G401.6 (cell line): ENCODE measurements around the gene PWWP3B.
A peak's percentile ranks its signal among the peaks of the same experiment; 100 is the strongest.
"Not testable (repeated sequence)": the region's sequence is repeated elsewhere in the genome, so short reads cannot be mapped to it uniquely, and the experiment has no call there.

Experiments
- FAIRE-seq: peaks from 2 replicates; lab custom pipeline; 2012; peaks lifted over from hg19 to GRCh38; lab: Jason Lieb, UNC

The PWWP3B gene

GRCh38 chrX:106168107-106168506 lies at the start of gene PWWP3B:
PWWP3B (plus strand) TSS chrX:106168305; CDS start chrX:106205433, 37,128 bp downstream.
- no peak for FAIRE-seq

- FAIRE-seq = no peak
Measured at GRCh38 chrX:106139048-106139447, 29.1 kb upstream of the PWWP3B start.

- no peak for FAIRE-seq
Measured at GRCh38 chrX:106144755-106145639, 23.1 kb upstream of the PWWP3B start.

- FAIRE-seq = no peak
Measured at GRCh38 chrX:106150701-106151100, 17.4 kb upstream of the PWWP3B start.

GRCh38 chrX:106159861-106160282 lies 8.2 kb upstream of the PWWP3B start:
- FAIRE-seq = no peak

GRCh38 chrX:106170318-106170717 lies 2.2 kb downstream of the PWWP3B start:
- FAIRE-seq = peak; percentile 67

- no peak for FAIRE-seq
Measured at GRCh38 chrX:106171293-106171820, 3.3 kb downstream of the PWWP3B start.

- FAIRE-seq = no peak
Measured at GRCh38 chrX:106177106-106177981, 9.2 kb downstream of the PWWP3B start.

GRCh38 chrX:106177982-106178321 lies 9.8 kb downstream of the PWWP3B start:
- FAIRE-seq = no peak

GRCh38 chrX:106178826-106179225 lies 10.7 kb downstream of the PWWP3B start:
- FAIRE-seq = no peak

GRCh38 chrX:106183685-106184084 lies 15.6 kb downstream of the PWWP3B start:
- not testable (repeated sequence) for FAIRE-seq

GRCh38 chrX:106201502-106202178 lies 33.5 kb downstream of the PWWP3B start:
- FAIRE-seq = no peak

- FAIRE-seq = no peak
Measured at GRCh38 chrX:106203315-106203714, 35.2 kb downstream of the PWWP3B start.

GRCh38 chrX:106208154-106208553 lies 40.0 kb downstream of the PWWP3B start:
- no peak for FAIRE-seq
